Ovary (tissue), 3 donors: ENCODE data around the gene LRP1-AS.

Experiments
- EP300 ChIP-seq: sonication (generic); formaldehyde crosslinking; IDR thresholded peaks from one replicate; pipeline ENCODE4 v1.6.1; 2017; ENCODE audit warnings: antibody characterized with exemption
- TF ChIP-seq, protein P1 (sequence below), 3 donors: fragments of 450-650 bp in 2 of 3; fragments of 200-600 bp in 1 of 3; IDR thresholded peaks; one replicate each; pipeline versions ENCODE4 v1.5.1 to v1.8.0; 2016 to 2022; ENCODE audit warnings: antibody characterized with exemption in 3 of 3, mild to moderate bottlenecking in 1 of 3
- donor health status: DM: no; HTN: no; CAD: no.

DNA sequence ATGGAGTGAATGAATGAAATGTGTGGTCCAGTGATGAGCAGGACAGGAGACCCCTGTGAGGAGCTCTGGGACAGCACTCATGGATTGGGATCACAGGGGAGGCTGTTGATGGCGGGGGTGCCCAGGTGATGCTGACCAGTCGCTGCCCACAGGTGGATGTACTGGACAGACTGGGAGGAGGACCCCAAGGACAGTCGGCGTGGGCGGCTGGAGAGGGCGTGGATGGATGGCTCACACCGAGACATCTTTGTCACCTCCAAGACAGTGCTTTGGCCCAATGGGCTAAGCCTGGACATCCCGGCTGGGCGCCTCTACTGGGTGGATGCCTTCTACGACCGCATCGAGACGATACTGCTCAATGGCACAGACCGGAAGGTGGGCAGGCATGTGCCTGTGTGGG, 13.3 kb upstream of the LRP1-AS start:
- TF ChIP-seq, protein P1, sequence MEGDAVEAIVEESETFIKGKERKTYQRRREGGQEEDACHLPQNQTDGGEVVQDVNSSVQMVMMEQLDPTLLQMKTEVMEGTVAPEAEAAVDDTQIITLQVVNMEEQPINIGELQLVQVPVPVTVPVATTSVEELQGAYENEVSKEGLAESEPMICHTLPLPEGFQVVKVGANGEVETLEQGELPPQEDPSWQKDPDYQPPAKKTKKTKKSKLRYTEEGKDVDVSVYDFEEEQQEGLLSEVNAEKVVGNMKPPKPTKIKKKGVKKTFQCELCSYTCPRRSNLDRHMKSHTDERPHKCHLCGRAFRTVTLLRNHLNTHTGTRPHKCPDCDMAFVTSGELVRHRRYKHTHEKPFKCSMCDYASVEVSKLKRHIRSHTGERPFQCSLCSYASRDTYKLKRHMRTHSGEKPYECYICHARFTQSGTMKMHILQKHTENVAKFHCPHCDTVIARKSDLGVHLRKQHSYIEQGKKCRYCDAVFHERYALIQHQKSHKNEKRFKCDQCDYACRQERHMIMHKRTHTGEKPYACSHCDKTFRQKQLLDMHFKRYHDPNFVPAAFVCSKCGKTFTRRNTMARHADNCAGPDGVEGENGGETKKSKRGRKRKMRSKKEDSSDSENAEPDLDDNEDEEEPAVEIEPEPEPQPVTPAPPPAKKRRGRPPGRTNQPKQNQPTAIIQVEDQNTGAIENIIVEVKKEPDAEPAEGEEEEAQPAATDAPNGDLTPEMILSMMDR (IDR thresholded peaks at IDR 0.05): no peak
- TF ChIP-seq EP300: no peak
